GM18508 (cell line): Measurements from ENCODE around the gene KCNA1.

Experiments
- ATAC-seq: cut with Tn5 transposase; IDR thresholded peaks from one replicate; pipeline ENCODE4 v1.9.1; 2021; ENCODE audit warnings: moderate number of reproducible peaks; ENCODE audit not compliant: insufficient read depth, unreplicated experiment

KCNA1 gene

GRCh38 chr12:4910502-4911315 is 1.0 kb downstream of the KCNA1 start:
- no peak for ATAC-seq

DNA sequence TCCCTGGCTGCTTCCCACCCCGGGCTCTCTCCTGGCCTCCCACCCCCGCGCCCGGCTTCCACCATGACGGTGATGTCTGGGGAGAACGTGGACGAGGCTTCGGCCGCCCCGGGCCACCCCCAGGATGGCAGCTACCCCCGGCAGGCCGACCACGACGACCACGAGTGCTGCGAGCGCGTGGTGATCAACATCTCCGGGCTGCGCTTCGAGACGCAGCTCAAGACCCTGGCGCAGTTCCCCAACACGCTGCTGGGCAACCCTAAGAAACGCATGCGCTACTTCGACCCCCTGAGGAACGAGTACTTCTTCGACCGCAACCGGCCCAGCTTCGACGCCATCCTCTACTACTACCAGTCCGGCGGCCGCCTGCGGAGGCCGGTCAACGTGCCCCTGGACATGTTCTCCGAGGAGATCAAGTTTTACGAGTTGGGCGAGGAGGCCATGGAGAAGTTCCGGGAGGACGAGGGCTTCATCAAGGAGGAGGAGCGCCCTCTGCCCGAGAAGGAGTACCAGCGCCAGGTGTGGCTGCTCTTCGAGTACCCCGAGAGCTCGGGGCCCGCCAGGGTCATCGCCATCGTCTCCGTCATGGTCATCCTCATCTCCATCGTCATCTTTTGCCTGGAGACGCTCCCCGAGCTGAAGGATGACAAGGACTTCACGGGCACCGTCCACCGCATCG is 1.8 kb downstream of the KCNA1 start:
- ATAC-seq, result no peak

GRCh38 chr12:4914720-4915119 is 5.0 kb downstream of the KCNA1 start:
- ATAC-seq, result no peak

GRCh38 chr12:4915752-4916151 is 6.0 kb downstream of the KCNA1 start:
- no peak for ATAC-seq

DNA sequence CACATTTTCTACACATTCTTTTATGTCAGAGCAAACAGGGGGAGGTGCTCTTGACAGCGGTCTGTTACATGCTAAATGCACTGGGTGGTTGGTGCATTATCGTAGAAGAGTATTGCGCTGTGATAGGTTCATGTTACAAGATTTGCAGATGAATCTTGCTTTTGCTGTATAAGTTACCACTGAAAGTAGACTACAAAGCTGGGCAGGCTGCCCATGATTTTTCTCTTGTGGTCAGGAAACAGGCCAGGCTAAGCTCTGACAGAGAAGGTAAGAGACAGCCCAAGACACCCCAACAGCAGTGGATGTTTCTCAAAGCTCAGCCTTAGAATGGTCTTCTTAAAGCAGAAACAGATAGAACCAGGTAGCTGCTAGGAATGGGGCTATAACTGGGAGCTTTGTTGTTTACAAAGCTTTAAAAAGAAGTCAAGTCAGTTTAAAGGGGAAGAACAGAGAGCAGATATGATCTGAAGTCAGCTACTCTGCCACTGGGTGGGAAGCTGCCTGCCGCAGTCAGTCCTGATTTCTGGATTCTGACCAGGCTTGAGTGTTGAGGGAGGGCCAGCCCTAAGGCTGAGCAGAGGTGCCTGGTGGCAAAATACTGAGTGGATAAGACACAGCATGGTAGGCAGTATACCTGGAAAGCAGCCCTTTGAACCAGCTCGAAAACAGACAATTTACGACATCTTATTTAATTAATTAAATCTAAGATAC is 9.4 kb downstream of the KCNA1 start:
- ATAC-seq, result no peak

- ATAC-seq, result no peak
These were observed 22.9 kb downstream of the KCNA1 start for GRCh38 chr12:4932576-4932975.

- no peak for ATAC-seq
These were observed 23.7 kb downstream of the KCNA1 start for GRCh38 chr12:4933411-4933810.

DNA sequence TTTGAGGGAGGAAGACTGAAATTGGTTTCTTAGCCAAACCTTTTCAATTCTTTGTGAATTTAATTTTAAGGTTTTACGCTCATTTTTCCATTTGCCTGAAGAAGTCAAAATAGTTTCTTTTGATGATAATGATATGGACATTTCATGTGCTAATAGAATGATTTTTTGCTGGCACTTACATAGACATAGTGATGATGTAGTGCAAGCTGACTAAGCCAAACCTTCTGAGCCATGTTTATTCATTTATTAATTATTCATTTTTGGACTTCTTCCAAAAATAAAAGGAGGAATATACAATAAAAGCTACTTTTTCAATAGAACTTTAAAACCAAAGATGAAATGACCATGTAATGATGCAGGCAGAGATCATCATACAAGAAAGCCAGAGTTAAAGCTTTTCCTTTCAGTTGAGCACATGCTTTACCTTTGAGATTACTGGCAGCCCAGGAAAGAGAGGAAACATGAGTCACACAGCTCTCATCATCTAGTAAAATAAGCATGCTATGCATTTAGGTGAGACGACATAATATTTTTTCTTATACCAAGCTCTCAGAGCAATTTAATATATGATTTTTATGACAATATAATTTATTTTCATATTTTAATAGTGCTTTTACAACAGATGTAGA is 24.8 kb downstream of the KCNA1 start:
- ATAC-seq, result no peak

DNA sequence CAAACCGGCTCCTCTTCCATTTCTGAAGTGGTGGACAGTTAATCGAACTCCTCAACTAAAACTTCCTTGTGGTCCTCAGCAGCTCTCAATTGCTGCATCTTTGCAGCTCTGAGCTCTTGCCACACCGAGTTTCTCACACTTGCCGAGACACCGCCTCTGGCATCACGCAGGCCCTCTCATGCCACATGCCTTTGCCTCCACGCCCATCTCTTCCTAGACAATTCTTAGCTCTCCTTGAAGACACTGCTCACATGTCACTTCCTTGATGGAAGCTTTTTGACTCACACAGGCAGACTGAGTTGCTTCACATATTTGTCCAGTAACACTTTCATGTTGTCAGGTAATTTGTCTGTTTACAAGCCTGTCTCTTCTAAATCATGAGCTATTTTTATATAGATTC is 29.2 kb downstream of the KCNA1 start:
- no peak for ATAC-seq

- ATAC-seq, result no peak
These were observed 29.8 kb downstream of the KCNA1 start for GRCh38 chr12:4939418-4940023.

- peak; percentile 42 for ATAC-seq
These were observed 33.6 kb downstream of the KCNA1 start for GRCh38 chr12:4943067-4943937.

DNA sequence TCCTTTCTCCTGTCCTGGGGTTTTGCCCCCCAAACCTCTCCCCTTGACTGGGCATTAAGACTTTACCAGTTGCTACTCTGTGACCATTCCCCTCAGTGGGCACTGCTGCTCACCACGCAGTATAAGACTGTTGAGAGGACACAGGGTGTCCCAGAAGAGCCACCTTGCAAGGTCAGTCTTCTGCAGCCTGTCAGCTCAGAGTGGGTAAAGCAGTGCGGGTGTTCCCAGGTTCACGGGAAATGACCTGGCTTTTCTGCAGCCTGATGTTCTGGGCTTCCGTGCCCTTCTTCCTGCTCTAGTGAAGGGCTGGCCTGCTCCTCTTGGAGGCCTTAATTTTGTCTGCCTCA is 34.2 kb downstream of the KCNA1 start:
- no peak for ATAC-seq

DNA sequence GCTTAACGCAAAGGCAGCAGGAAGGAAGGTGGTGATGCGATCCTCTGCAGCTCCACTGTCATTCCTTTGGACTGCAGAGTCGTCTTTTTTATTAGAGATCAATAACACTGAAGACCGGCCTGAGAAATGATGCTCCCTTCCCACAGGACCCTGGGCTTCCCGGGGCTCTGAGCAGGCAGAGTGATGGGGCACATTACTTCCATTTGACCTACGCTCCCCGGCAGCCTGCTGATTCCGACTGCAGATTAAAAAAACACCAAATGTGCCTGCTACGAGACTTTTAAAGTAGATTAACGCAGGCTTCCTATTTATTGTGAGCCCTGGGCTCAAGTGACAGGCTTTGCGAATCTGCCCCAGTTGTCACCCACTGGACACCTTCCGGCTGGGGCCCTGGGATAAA is 37.5 kb downstream of the KCNA1 start:
- ATAC-seq, result no peak

GRCh38 chr12:4951083-4951482 is 41.4 kb downstream of the KCNA1 start:
- no peak for ATAC-seq

DNA sequence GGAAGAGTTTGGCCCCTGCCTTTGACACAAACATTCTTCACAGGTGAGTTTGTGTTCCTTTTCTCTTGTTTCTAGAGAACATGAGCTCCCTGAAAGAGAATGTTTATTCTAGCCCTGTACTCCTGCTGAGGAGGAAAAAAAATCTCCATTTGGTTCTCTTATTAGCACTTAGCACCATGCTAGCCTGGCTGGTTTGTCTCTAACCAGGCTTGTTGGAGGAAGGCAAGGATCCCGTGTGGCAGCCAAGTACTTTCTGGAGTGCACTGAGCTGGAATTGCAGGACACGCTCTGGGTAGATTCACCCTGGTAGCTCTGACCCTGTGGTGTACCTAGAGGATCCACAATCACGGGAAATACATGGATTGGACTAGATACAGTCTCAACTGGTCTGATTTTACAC is 41.9 kb downstream of the KCNA1 start:
- no peak for ATAC-seq

DNA sequence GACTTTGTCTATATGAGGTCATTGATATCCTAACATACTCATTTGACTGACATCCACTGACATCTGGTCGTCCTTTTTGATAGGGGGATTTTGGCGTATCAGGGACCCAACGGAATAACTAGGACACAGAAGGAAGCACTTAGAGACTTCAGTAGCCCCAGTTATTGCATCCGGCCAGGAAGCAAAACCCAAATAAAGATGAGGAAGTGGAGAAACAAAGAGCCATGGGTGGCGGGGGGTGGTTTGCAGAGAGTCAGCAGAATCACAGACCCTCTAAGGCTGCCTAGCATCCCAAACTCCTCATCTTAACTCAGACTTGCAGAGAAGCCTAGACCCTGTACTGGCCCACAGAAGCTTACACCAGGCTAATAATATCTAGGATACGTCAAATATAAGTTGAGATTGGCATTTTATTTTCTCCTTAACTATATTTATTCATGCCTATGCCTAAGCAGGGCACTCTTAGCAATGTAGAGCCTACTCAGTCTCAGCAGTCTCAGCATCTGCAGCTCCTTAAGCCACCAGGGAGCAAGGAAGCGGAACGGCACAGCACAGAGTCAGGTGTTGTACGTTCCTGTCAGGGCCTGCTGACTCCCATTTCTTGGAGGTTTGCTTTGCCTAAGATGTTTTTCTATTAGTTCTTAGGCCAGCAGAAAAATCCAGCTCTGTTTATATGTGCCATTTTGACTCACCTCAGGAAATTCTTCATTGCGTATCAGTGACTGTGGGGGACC is 45.1 kb downstream of the KCNA1 start:
- ATAC-seq, result no peak

- no peak for ATAC-seq
These were observed 46.3 kb downstream of the KCNA1 start for GRCh38 chr12:4956054-4956453.

- ATAC-seq, result no peak
These were observed 47.3 kb downstream of the KCNA1 start for GRCh38 chr12:4956968-4957367.

DNA sequence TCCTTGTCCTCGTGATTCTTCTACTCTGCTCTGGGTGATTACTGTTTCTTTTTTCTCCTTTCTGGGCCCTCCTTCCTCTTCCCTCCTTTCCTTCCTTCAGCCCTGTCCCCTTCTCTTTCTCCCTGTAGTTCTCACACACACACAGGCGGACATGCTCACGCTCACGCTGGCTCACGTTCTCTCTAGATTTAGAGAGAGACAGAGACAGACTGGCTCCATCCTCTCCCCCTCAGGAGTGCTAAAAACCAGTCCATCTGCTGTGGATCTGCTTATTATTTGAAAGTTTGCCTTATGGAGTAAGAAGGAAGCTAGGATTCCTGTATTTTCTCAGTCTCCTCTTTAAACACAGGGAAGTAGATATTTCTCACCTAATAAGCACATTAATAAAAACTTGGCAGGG is 48.1 kb downstream of the KCNA1 start:
- ATAC-seq, result no peak
